HG03039 (cell line): ENCODE measurements around the gene TMEM86A.
A peak's percentile ranks its signal among the peaks of the same experiment; 100 is the strongest.

Experiments used
- ATAC-seq: cut with Tn5 transposase; IDR thresholded peaks from one replicate; pipeline ENCODE4 v1.9.1; 2021; ENCODE audit warnings: mild to moderate bottlenecking, moderate library complexity; ENCODE audit not compliant: unreplicated experiment

Gene TMEM86A

GRCh38 chr11:18699848-18700261, 1.3 kb downstream of the TMEM86A start:
- no peak for ATAC-seq

GRCh38 chr11:18700375-18700774, 1.8 kb downstream of the TMEM86A start:
- no peak for ATAC-seq

- no peak for ATAC-seq
Measured at GRCh38 chr11:18700872-18701271, 2.3 kb downstream of the TMEM86A start.

GRCh38 chr11:18701614-18702216, 3.1 kb downstream of the TMEM86A start:
- ATAC-seq, result no peak

GRCh38 chr11:18703001-18703763, 4.6 kb downstream of the TMEM86A start:
- ATAC-seq, result no peak

- no peak for ATAC-seq
Measured at GRCh38 chr11:18704045-18704645, 5.6 kb downstream of the TMEM86A start.

GRCh38 chr11:18704698-18705097, 6.1 kb downstream of the TMEM86A start:
- no peak for ATAC-seq

- ATAC-seq, result no peak
Measured at GRCh38 chr11:18705651-18706281, 7.2 kb downstream of the TMEM86A start.

- no peak for ATAC-seq
Measured at GRCh38 chr11:18706330-18707243, 8.0 kb downstream of the TMEM86A start.

GRCh38 chr11:18707811-18708340, 9.3 kb downstream of the TMEM86A start:
- ATAC-seq, result no peak

GRCh38 chr11:18709414-18709813, 10.8 kb downstream of the TMEM86A start:
- ATAC-seq, result no peak

GRCh38 chr11:18710545-18710944, 12.0 kb downstream of the TMEM86A start:
- no peak for ATAC-seq

- ATAC-seq, result no peak
Measured at GRCh38 chr11:18713646-18714442, 15.3 kb downstream of the TMEM86A start.

GRCh38 chr11:18714443-18714780, 15.8 kb downstream of the TMEM86A start:
- ATAC-seq, result no peak

- ATAC-seq, result no peak
Measured at GRCh38 chr11:18715476-18715875, 16.9 kb downstream of the TMEM86A start.

- no peak for ATAC-seq
Measured at GRCh38 chr11:18720091-18720807, 21.7 kb downstream of the TMEM86A start.

- ATAC-seq, result peak; percentile 71
Measured at GRCh38 chr11:18720808-18721560, 22.4 kb downstream of the TMEM86A start.

GRCh38 chr11:18721561-18722292, 23.1 kb downstream of the TMEM86A start:
- peak; percentile 63 for ATAC-seq
